ENCODE measurements around the gene SPOPL. TPM values are rescaled to one million over a fixed set of nuclear protein-coding genes. Genes with fewer than 3 reads are reported as not detected.

SPOPL gene
- total RNA-seq, 4 donors from 2014 or later = 20.6 to 40.1 (median 29.7) TPM

- WGBS, 2 donors = 66 to 82% methylated on average over 3 of the region's 3 CpGs
- H3K4me3 ChIP-seq (ENCODE audit: low read depth, poor library complexity, severe bottlenecking) = no peak overlapping the region
- no peak for DNase-seq (ENCODE audit: low spot score in 2 of 2)
- intact Hi-C loops (cut with DNase I; ENCODE audit: low total_unique reads) = no loop called here
- no peak for TF ChIP-seq POLR2A (IDR thresholded peaks at IDR 0.05)
- TF ChIP-seq CTCF (IDR thresholded peaks at IDR 0.05) = no peak
Measured at GRCh38 chr2:138621139-138621538, 119.6 kb downstream of the SPOPL start.

GRCh38 chr2:138622613-138623012 lies 121.0 kb downstream of the SPOPL start:
- intact Hi-C loops (cut with DNase I; ENCODE audit: low total_unique reads) = no loop called here
- H3K4me3 ChIP-seq (ENCODE audit: low read depth, poor library complexity, severe bottlenecking) = no peak overlapping the region
- no peak for DNase-seq (ENCODE audit: low spot score in 2 of 2)
- 64 to 77% methylated on average over 3 of the region's 3 CpGs for WGBS, 2 donors
- no peak for TF ChIP-seq CTCF (IDR thresholded peaks at IDR 0.05)
- TF ChIP-seq POLR2A (IDR thresholded peaks at IDR 0.05) = no peak
